Fibroblast of lung (primary cell): Measurements from ENCODE around the gene DUSP5. TPM values are rescaled to one million over a fixed set of nuclear protein-coding genes. Genes with fewer than 3 reads are reported as not detected.

Source experiments
- DNase-seq, 2 donors: peaks; one replicate each; pipeline versions ENCODE4 v3.0.0 to v3.0.0-alpha.2; 2010; ENCODE audit warnings: low read depth in 2 of 2
- H2AFZ ChIP-seq: 2 replicates; pipeline ENCODE4 v1.5.1; 2012; ENCODE audit warnings: low read length, control low read depth, inconsistent platforms
- H3K27ac ChIP-seq: 2 replicates; pipeline ENCODE4 v1.5.1; 2011; ENCODE audit warnings: low read length, control low read depth; ENCODE audit not compliant: insufficient read depth
- H3K27me3 ChIP-seq: 2 replicates; pipeline ENCODE4 v1.5.1; 2011; ENCODE audit warnings: mild to moderate bottlenecking, low read length; ENCODE audit not compliant: control insufficient read depth, insufficient read depth
- H3K36me3 ChIP-seq: 2 replicates; pipeline ENCODE4 v1.5.1; 2011; ENCODE audit warnings: low read length; ENCODE audit not compliant: control insufficient read depth, insufficient read depth
- H3K4me1 ChIP-seq: 2 replicates; pipeline ENCODE4 v1.5.1; 2011; ENCODE audit warnings: low read length; ENCODE audit not compliant: control insufficient read depth, insufficient read depth; ENCODE audit errors: extremely low read depth
- H3K4me2 ChIP-seq: 2 replicates; pipeline ENCODE4 v1.5.1; 2011; ENCODE audit warnings: low read length, control low read depth; ENCODE audit not compliant: insufficient read depth; ENCODE audit errors: extremely low read depth
- H3K4me3 ChIP-seq, 4 experiments: fragments of 200-600 bp in 1 of 4; sonication (generic) in 1 of 4; replicated peaks in 1 of 4; 2 replicates each; pipeline ENCODE4 v1.5.1; 2011 to 2016; ENCODE audit warnings: low read length in 4 of 4, low read depth in 3 of 4, mild to moderate bottlenecking in 3 of 4, control low read depth in 2 of 4, inconsistent platforms in 1 of 4, mixed read lengths in 1 of 4; ENCODE audit not compliant: insufficient read depth in 1 of 4; ENCODE audit errors: control extremely low read depth in 1 of 4
- H3K79me2 ChIP-seq: 2 replicates; pipeline ENCODE4 v1.5.1; 2012; ENCODE audit warnings: mild to moderate bottlenecking, low read length, inconsistent platforms; ENCODE audit not compliant: control insufficient read depth, insufficient read depth
- H3K9ac ChIP-seq: 2 replicates; pipeline ENCODE4 v1.5.1; 2011; ENCODE audit warnings: mild to moderate bottlenecking, low read length, control low read depth; ENCODE audit not compliant: insufficient read depth
- H3K9me3 ChIP-seq: 2 replicates; pipeline ENCODE4 v1.5.1; 2012; ENCODE audit warnings: low read depth, low read length; ENCODE audit not compliant: control insufficient read depth, insufficient read depth
- H4K20me1 ChIP-seq: 2 replicates; pipeline ENCODE4 v1.5.1; 2011; ENCODE audit warnings: low read length; ENCODE audit not compliant: control insufficient read depth, insufficient read depth; ENCODE audit errors: extremely low read depth
- CTCF ChIP-seq, 2 donors: IDR thresholded peaks in 1 of 2; conservative IDR thresholded peaks in 1 of 2; 1 replicate in 1 of 2; 2 replicates in 1 of 2; pipeline ENCODE4 v1.5.1; 2011 to 2012; ENCODE audit warnings: low read length in 2 of 2, control low read depth in 1 of 2, inconsistent platforms in 1 of 2, low read depth in 1 of 2, mild to moderate bottlenecking in 1 of 2
- EZH2 ChIP-seq: IDR thresholded peaks from 2 replicates; pipeline ENCODE4 v1.5.1; 2012; ENCODE audit warnings: low read length, control low read depth, mild to moderate bottlenecking; ENCODE audit errors: missing control alignments
- polyA plus RNA-seq, 2 donors: library from polyadenylated mRNA; depleted of rRNA in 1 of 2; stranded (reverse) in 1 of 2; unstranded in 1 of 2; fragments of >200 nt; gene quantifications; 2 replicates each; pipeline ENCODE4 v1.2.1, GENCODE V29; 2011 to 2012; ENCODE audit warnings: missing spikeins in 1 of 2
- total RNA-seq: library from RNA; depleted of rRNA; stranded (reverse); fragments of >200 nt; gene quantifications from 2 replicates; pipeline ENCODE4 v1.2.1, GENCODE V29; 2014

Gene DUSP5
- total and polyA plus RNA-seq, 2 donors (not counting 1 experiment from before 2014, with no cell fraction given), result 27.6 to 37.7 TPM

- no peaks in the 10 kb centered on the region for H3K27me3 ChIP-seq
- TF ChIP-seq EZH2, result no peak
- TF ChIP-seq CTCF (conservative IDR thresholded peaks at IDR 0.05 in 1 of 2, IDR thresholded peaks at IDR 0.05 in 1 of 2; ENCODE audit: low read depth in 1 of 2, low read length in 2 of 2), result no peak
- H2AFZ ChIP-seq, result no peak overlapping the region
- peaks cover 13% of the 10 kb centered on the region for H3K4me1 ChIP-seq
- no peaks in the 10 kb centered on the region for H3K9me3 ChIP-seq
- no peak overlapping the region for H3K4me2 ChIP-seq
- H3K4me3 ChIP-seq, result no peak overlapping the region
- H3K9ac ChIP-seq, result no peak overlapping the region
- H3K79me2 ChIP-seq, result no peaks in the 10 kb centered on the region
- DNase-seq, result peak in 1 of 2 donors; percentile 72
- peak overlapping the region; percentile 38 for H3K27ac ChIP-seq
- no peaks in the 10 kb centered on the region for H4K20me1 ChIP-seq
- H3K36me3 ChIP-seq, result no peaks in the 10 kb centered on the region
These were observed 10.0 kb upstream of the DUSP5 start for GRCh38 chr10:110487411-110488331.

GRCh38 chr10:110488332-110488681, 9.4 kb upstream of the DUSP5 start:
- no peak for DNase-seq
- Histone ChIP-seq H3K27ac (no peak overlapping the region), H3K4me3 (no peak overlapping the region), H3K9ac (no peak overlapping the region), H4K20me1 (no peaks in the 10 kb centered on the region), H3K4me2 (no peak overlapping the region), H3K27me3 (no peaks in the 10 kb centered on the region), H3K79me2 (no peaks in the 10 kb centered on the region), H2AFZ (no peak overlapping the region), H3K9me3 (no peaks in the 10 kb centered on the region), H3K36me3 (no peaks in the 10 kb centered on the region), H3K4me1 (peaks cover 13% of the 10 kb centered on the region)
- no peak for TF ChIP-seq EZH2
- no peak for TF ChIP-seq CTCF (conservative IDR thresholded peaks at IDR 0.05 in 1 of 2, IDR thresholded peaks at IDR 0.05 in 1 of 2; ENCODE audit: low read depth in 1 of 2, low read length in 2 of 2)

DNA sequence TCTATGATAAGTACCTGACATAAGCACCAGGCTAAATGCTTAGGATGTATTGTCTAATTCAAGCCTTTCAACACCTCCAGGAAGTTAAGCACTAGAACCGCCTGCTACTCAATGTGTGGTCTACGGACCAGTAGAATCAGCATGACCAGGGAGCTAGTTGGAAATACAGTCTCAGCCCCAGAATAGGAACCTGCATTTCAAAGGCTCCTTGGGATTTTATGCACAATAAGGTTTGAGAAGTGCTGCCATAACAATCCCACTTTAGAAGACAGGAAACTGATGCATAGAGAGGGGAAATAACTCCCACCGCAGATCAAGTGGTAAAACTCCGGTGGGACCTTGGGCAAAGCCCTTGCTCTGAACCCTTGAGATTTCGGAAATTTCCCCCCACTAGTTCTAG, 8.8 kb upstream of the DUSP5 start:
- Histone ChIP-seq H3K4me2 (no peak overlapping the region), H3K79me2 (no peaks in the 10 kb centered on the region), H4K20me1 (no peaks in the 10 kb centered on the region), H3K36me3 (no peaks in the 10 kb centered on the region), H3K4me1 (peaks cover 13% of the 10 kb centered on the region), H2AFZ (no peak overlapping the region), H3K27me3 (no peaks in the 10 kb centered on the region), H3K4me3 (no peak overlapping the region), H3K27ac (no peak overlapping the region), H3K9ac (no peak overlapping the region), H3K9me3 (no peaks in the 10 kb centered on the region)
- no peak for TF ChIP-seq EZH2
- no peak for TF ChIP-seq CTCF (conservative IDR thresholded peaks at IDR 0.05 in 1 of 2, IDR thresholded peaks at IDR 0.05 in 1 of 2; ENCODE audit: low read depth in 1 of 2, low read length in 2 of 2)
- no peak for DNase-seq
